ENCODE measurements around the gene TMEM156.

GRCh38 chr4:39023059-39023458 lies 9.2 kb downstream of the TMEM156 start:
- TF ChIP-seq CTCF (IDR thresholded peaks at IDR 0.05; ENCODE audit: insufficient read depth, low read length, poor library complexity, severe bottlenecking): no peak
- TF ChIP-seq EZH2phosphoT487 (conservative IDR thresholded peaks at IDR 0.05; ENCODE audit: low read length): no peak

Measured in SU-DHL-6 (cell line).